HEK293 (cell line): ENCODE results near the gene DDO.
"Not testable (repeated sequence)": the region's sequence is repeated elsewhere in the genome, so short reads cannot be mapped to it uniquely, and the experiment has no call there.

Source experiments
- CTCF ChIA-PET: fragments of 350-600 bp; formaldehyde crosslinking; extraction: SDS; loops from one replicate; lab custom pipeline; 2021; ENCODE audit warnings: antibody characterized with exemption; lab: Yijun Ruan, JAX
- POLR2A ChIA-PET: fragments of 300-600 bp; formaldehyde crosslinking; extraction: SDS; loops from one replicate; lab custom pipeline; 2020; ENCODE audit warnings: antibody characterized with exemption, inconsistent platforms; lab: Yijun Ruan, JAX
- H3K27ac ChIP-seq: fragments of 200-500 bp; sonication (Bioruptor generic); 2 replicates; pipeline ENCODE4 v1.5.1; 2014; ENCODE audit warnings: low read depth, low read length, control low read depth, inconsistent platforms; ENCODE audit errors: extremely low read depth
- H3K36me3 ChIP-seq, 2 experiments: fragments of 200-500 bp in 1 of 2; sonication (Bioruptor generic) in 1 of 2; 1 replicate in 1 of 2; 2 replicates in 1 of 2; pipeline ENCODE4 v1.5.1; 2014 to 2017; ENCODE audit warnings: inconsistent platforms in 2 of 2, low read length in 2 of 2; ENCODE audit not compliant: control insufficient read depth in 2 of 2, insufficient read depth in 1 of 2
- H3K4me1 ChIP-seq: fragments of 200-500 bp; sonication (Bioruptor generic); 2 replicates; pipeline ENCODE4 v1.5.1; 2014; ENCODE audit warnings: mild to moderate bottlenecking, low read length, inconsistent platforms; ENCODE audit not compliant: control insufficient read depth, insufficient read depth
- H3K4me3 ChIP-seq: 2 replicates; pipeline ENCODE4 v1.5.1; 2011; ENCODE audit warnings: low read depth, mild to moderate bottlenecking, control low read depth, low read length, moderate library complexity
- H3K9me3 ChIP-seq: fragments of 200-500 bp; sonication (Bioruptor generic); 2 replicates; pipeline ENCODE4 v1.5.1; 2014; ENCODE audit warnings: low read depth, low read length, inconsistent platforms; ENCODE audit not compliant: control insufficient read depth, insufficient read depth
- HOXD13 ChIP-seq: sonication (generic); formaldehyde crosslinking; IDR thresholded peaks from 2 replicates; pipeline ENCODE4 v1.8.0; 2022; ENCODE audit warnings: missing genetic modification reagents, borderline replicate concordance
- KLF7 ChIP-seq: fragments of 450-650 bp; formaldehyde crosslinking; IDR thresholded peaks from 2 replicates; pipeline ENCODE4 v1.5.1; 2016; ENCODE audit warnings: missing biosample characterization, missing genetic modification characterization, borderline replicate concordance
- MYNN ChIP-seq: fragments of 450-650 bp; formaldehyde crosslinking; IDR thresholded peaks from 2 replicates; pipeline ENCODE4 v1.5.1; 2016; ENCODE audit warnings: missing biosample characterization, missing genetic modification characterization, borderline replicate concordance
- PATZ1 ChIP-seq: fragments of 450-650 bp; formaldehyde crosslinking; IDR thresholded peaks from 2 replicates; pipeline ENCODE4 v1.5.1; 2016; ENCODE audit warnings: missing biosample characterization, missing genetic modification characterization
- PRDM6 ChIP-seq: fragments of 450-650 bp; formaldehyde crosslinking; IDR thresholded peaks from 2 replicates; pipeline ENCODE4 v1.5.1; 2017; ENCODE audit warnings: missing biosample characterization, missing genetic modification characterization
- SETDB1 ChIP-seq: IDR thresholded peaks from one replicate; pipeline ENCODE4 v1.6.1; 2017; ENCODE audit warnings: mild to moderate bottlenecking, low read length, moderate library complexity, mixed read lengths; ENCODE audit not compliant: insufficient read length
- ZBTB44 ChIP-seq: fragments of 450-650 bp; IDR thresholded peaks from 2 replicates; pipeline ENCODE4 v1.5.1; 2018; ENCODE audit warnings: missing biosample characterization, mild to moderate bottlenecking, missing genetic modification characterization
- ZFP41 ChIP-seq: fragments of 450-650 bp; formaldehyde crosslinking; IDR thresholded peaks from 2 replicates; pipeline ENCODE4 v1.5.1; 2016; ENCODE audit warnings: missing biosample characterization, missing genetic modification characterization, borderline replicate concordance
- ZFP69B ChIP-seq: fragments of 450-650 bp; formaldehyde crosslinking; IDR thresholded peaks from 2 replicates; pipeline ENCODE4 v1.5.1; 2016; ENCODE audit warnings: missing biosample characterization, missing genetic modification characterization
- ZNF19 ChIP-seq: fragments of 450-650 bp; formaldehyde crosslinking; IDR thresholded peaks from 2 replicates; pipeline ENCODE4; 2016; ENCODE audit warnings: missing biosample characterization, missing genetic modification characterization, low read depth
- ZNF423 ChIP-seq: fragments of 450-650 bp; formaldehyde crosslinking; IDR thresholded peaks from 2 replicates; pipeline ENCODE4 v1.5.1; 2016; ENCODE audit warnings: missing biosample characterization, missing genetic modification characterization
- ZNF426 ChIP-seq: fragments of 450-650 bp; formaldehyde crosslinking; IDR thresholded peaks from 2 replicates; pipeline ENCODE4 v1.5.1; 2017; ENCODE audit warnings: missing biosample characterization, missing genetic modification characterization, mild to moderate bottlenecking, inconsistent platforms, moderate library complexity
- ZNF571 ChIP-seq: fragments of 450-650 bp; formaldehyde crosslinking; IDR thresholded peaks from 2 replicates; pipeline ENCODE4 v1.5.0; 2017; ENCODE audit warnings: missing biosample characterization, missing genetic modification characterization
- ZNF629 ChIP-seq: fragments of 450-650 bp; formaldehyde crosslinking; IDR thresholded peaks from 2 replicates; pipeline ENCODE4 v1.5.1; 2017; ENCODE audit warnings: missing biosample characterization, missing genetic modification characterization
- ZNF747 ChIP-seq: fragments of 450-650 bp; formaldehyde crosslinking; IDR thresholded peaks from 2 replicates; pipeline ENCODE4 v1.5.1; 2016; ENCODE audit warnings: missing biosample characterization, missing genetic modification characterization
- ZSCAN23 ChIP-seq: fragments of 450-650 bp; formaldehyde crosslinking; IDR thresholded peaks from 2 replicates; pipeline ENCODE4 v1.5.1; 2016; ENCODE audit warnings: missing biosample characterization, missing genetic modification characterization

Gene DDO

GRCh38 chr6:110351986-110352385, 63.4 kb downstream of the DDO start (continued):
- TF ChIP-seq ZSCAN23 (tag by site-specific recombination) (no peak), PATZ1 (tag by site-specific recombination) (no peak), SETDB1 (no peak)

- POLR2A ChIA-PET: no interaction called here
- H3K4me3 ChIP-seq: no peak overlapping the region
- CTCF ChIA-PET: interaction anchor here (1.0 to 5.2 kb wide), 2 partner anchors 10 to 16 kb away, joined by 4 to 23 read pairs; no protein-coding TSS in a partner anchor
- no peaks in the 10 kb centered on the region for H3K36me3 ChIP-seq
- H3K9me3 ChIP-seq: no peaks in the 10 kb centered on the region
- no peak overlapping the region for H3K27ac ChIP-seq
- TF ChIP-seq HOXD13 (CRISPR knock-in tag) (no peak), ZNF747 (tag by site-specific recombination) (no peak), ZFP69B (no peak), ZBTB44 (tag by site-specific recombination) (no peak), ZNF426 (tag by site-specific recombination) (no peak), PRDM6 (tag by site-specific recombination) (no peak), ZFP41 (tag by site-specific recombination) (no peak), ZNF629 (tag by site-specific recombination) (no peak), MYNN (tag by site-specific recombination) (no peak)
- H3K4me1 ChIP-seq: no peaks in the 10 kb centered on the region
Measured at GRCh38 chr6:110351546-110351945, 63.8 kb downstream of the DDO start.

- H3K27ac ChIP-seq, POLR2A ChIA-PET, H3K9me3 ChIP-seq, H3K4me1 ChIP-seq, H3K4me3 ChIP-seq, H3K36me3 ChIP-seq: not testable (repeated sequence)
- CTCF ChIA-PET: interaction anchor here (5.2 kb wide), 1 partner anchor 9 kb away, joined by 23 read pairs; no protein-coding TSS in a partner anchor
Measured at GRCh38 chr6:110350593-110350992, 64.8 kb downstream of the DDO start.

GRCh38 chr6:110348961-110349690, 66.2 kb downstream of the DDO start:
- no peak for TF ChIP-seq ZNF423
- no peak for TF ChIP-seq ZNF19 (tag by site-specific recombination)
- TF ChIP-seq KLF7: no peak
- no peak for TF ChIP-seq ZNF571 (tag by site-specific recombination)
- H3K4me3 ChIP-seq: no peak overlapping the region
- ChIA-PET CTCF (no interaction called here), POLR2A (no interaction called here)
- no peaks in the 10 kb centered on the region for H3K36me3 ChIP-seq
- H3K9me3 ChIP-seq: no peaks in the 10 kb centered on the region
- no peaks in the 10 kb centered on the region for H3K4me1 ChIP-seq
- no peak overlapping the region for H3K27ac ChIP-seq
